IMR-90 (cell line): ENCODE measurements around the gene LIMS1.

ENCODE experiments used
- CEBPB ChIP-seq: IDR thresholded peaks from 2 replicates; pipeline ENCODE4 v1.6.1; 2012; ENCODE audit warnings: low read depth, low read length, improper control_type of control experiment
- TF ChIP-seq, protein P1 (sequence below): conservative IDR thresholded peaks from 2 replicates; pipeline ENCODE4 v1.5.1; 2012; ENCODE audit warnings: mild to moderate bottlenecking, low read depth, low read length, improper control_type of control experiment

DNA sequence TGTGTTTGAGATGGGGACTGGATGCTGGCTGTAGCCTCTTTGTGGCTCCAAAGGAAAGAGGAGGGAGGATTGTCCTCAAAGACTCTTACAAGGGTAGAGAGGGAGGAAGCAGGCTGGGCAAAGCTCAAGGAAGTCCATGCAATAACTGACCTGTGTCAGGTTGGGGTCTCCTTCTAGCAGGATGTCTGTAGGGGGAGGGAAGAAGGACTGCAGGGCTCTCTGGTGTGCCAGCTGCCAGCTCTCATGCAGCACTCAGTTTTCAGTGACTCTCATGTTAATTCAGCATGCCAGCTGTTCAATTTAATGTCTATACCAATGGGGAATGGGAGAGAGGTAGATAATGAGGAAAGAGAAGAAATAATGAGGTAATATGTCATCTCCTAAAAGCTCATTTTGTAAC, 99.7 kb downstream of the LIMS1 start:
- TF ChIP-seq, protein P1, sequence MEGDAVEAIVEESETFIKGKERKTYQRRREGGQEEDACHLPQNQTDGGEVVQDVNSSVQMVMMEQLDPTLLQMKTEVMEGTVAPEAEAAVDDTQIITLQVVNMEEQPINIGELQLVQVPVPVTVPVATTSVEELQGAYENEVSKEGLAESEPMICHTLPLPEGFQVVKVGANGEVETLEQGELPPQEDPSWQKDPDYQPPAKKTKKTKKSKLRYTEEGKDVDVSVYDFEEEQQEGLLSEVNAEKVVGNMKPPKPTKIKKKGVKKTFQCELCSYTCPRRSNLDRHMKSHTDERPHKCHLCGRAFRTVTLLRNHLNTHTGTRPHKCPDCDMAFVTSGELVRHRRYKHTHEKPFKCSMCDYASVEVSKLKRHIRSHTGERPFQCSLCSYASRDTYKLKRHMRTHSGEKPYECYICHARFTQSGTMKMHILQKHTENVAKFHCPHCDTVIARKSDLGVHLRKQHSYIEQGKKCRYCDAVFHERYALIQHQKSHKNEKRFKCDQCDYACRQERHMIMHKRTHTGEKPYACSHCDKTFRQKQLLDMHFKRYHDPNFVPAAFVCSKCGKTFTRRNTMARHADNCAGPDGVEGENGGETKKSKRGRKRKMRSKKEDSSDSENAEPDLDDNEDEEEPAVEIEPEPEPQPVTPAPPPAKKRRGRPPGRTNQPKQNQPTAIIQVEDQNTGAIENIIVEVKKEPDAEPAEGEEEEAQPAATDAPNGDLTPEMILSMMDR: no peak
- no peak for TF ChIP-seq CEBPB
